Neuron (in vitro differentiated cells): ENCODE results near the gene G6PD.

ENCODE experiments used
- H2AFZ ChIP-seq: one replicate; pipeline ENCODE4 v1.6.1; 2013; ENCODE audit warnings: low read depth, mild to moderate bottlenecking, inconsistent platforms, low read length, moderate library complexity
- H3K27me3 ChIP-seq: one replicate; pipeline ENCODE4 v1.6.1; 2013; ENCODE audit warnings: low read length; ENCODE audit not compliant: insufficient read depth
- H3K36me3 ChIP-seq: one replicate; pipeline ENCODE4 v1.6.1; 2013; ENCODE audit warnings: low read length; ENCODE audit not compliant: insufficient read depth
- H3K4me1 ChIP-seq: one replicate; pipeline ENCODE4 v1.6.1; 2013; ENCODE audit warnings: low read length; ENCODE audit not compliant: insufficient read depth
- H3K4me3 ChIP-seq: 2 replicates; pipeline ENCODE4 v1.5.1; 2013; ENCODE audit warnings: mild to moderate bottlenecking, low read length, moderate library complexity
- H3K9me3 ChIP-seq: one replicate; pipeline ENCODE4 v1.6.1; 2013; ENCODE audit warnings: low read length

G6PD gene

DNA sequence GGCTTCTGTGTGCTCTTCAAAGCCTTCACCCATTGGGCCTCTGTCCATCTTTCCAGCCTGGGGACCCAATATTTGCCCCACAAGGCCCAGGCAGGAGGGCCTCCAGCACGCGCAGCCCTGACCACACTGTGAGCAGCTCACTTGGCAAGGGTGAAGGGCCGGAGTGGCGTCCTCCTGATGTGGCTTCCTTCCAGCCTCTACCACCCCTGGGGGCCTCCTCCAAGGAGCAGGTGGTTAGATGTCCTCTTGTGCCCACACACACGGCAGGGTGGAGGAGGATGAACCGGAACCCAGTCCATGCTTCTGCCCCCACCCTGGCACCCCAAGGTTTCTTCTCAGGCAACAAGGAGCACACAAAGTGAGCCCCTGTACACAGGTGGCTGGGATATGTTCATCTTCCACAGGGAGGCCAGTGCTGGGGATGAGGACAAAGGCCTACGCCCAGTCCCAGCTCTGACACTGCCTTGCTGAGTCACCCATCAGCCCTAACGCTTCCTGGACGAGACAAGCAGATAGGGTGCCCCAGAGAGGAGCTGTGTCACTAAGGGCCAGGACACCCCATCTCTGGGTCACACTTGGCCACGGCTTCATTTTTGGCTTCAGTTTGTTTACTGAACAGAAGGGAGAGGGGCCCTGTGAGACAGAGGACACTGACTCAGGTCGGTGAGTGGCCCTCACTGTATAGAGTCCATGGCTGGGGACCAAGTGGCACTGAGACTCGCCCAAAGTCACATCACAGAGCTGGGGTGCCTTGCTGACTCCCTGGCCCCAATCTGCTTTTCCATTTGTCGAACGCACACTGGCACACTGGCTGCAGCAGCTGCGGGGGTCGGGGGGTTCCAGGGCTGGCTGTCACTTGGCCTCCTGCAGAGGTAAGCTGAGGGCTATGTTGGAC lies 62.1 kb downstream of the G6PD start:
- Histone ChIP-seq H3K36me3 (no peaks in the 10 kb centered on the region), H2AFZ (no peak overlapping the region), H3K4me1 (peaks cover 2% of the 10 kb centered on the region), H3K27me3 (no peaks in the 10 kb centered on the region), H3K4me3 (no peak overlapping the region), H3K9me3 (no peaks in the 10 kb centered on the region)

DNA sequence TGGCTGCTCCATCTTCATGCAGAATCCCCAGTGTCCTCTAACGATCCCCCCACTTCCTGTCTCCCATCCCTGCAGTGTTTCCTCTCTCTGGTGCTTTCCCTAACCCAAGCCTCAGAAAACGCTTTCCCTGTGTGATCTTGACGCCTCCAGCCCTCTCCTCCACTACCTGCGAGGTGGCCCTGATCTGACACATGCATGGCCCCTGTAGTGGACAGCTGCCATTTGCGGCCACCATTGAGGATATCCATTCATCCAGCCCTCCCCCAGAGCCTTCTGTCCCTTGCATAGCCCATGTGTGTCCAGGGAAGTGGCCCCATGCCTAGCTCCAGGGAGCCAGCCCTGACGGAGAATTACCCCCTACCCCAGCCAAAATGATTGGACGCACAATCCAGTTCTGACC lies 63.3 kb downstream of the G6PD start:
- Histone ChIP-seq H3K9me3 (no peaks in the 10 kb centered on the region), H2AFZ (no peak overlapping the region), H3K4me1 (no peaks in the 10 kb centered on the region), H3K4me3 (no peak overlapping the region), H3K27me3 (no peaks in the 10 kb centered on the region), H3K36me3 (no peaks in the 10 kb centered on the region)

DNA sequence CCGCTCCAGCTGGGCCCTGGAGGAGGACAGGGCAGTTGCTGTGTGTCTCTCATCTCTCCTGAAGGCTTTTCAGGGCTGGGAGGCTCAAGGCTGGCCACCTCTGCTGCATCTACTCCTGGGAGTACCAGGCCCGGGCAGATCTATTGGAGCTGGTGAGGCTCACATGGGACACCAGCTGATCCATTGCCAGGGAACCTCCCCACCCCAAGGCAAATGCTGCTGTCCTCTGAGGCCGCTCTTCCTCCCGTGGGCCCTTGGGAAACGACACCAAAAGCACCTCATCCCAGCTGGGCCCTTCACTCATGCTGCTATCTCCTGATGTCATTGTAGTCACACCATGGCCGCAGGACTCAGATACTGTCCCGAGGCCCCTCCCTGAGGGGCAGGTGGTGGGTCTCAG lies 63.9 kb downstream of the G6PD start:
- Histone ChIP-seq H3K4me3 (no peak overlapping the region), H3K36me3 (no peaks in the 10 kb centered on the region), H3K4me1 (peaks cover 5% of the 10 kb centered on the region), H3K27me3 (no peaks in the 10 kb centered on the region), H2AFZ (no peak overlapping the region), H3K9me3 (no peaks in the 10 kb centered on the region)

DNA sequence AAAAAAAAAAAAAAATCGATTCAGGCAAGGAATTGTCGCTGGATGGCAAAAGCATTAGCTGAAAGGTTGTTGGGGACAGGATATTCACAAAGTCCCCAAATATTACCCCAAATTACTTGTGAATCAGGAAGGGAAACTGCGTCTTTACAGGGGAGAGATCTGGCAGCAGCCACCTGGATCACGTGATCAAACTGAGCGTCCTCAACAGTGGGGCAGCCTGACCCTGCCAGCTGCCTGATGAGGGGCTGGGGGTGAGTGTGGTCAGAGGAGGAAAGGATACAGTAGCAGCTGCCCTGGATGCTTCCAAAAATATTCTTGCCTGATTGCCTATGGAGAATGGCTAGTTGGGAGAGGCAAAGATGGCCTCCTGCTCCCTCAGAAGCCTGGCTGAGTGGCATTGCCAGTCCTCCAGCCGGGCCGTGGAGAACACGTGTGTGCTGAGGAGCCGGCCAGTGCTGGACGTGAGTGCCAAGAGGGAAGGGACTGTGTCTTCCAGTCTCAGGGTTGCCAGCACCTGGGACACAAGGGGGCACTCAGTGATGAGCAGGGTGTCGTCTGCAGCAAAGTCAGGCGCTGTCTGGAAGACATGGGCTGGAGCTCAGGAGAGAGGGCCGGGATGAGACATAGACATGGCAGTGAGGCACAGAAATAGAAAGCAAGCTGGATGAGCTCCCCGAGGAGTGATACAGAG lies 64.6 kb downstream of the G6PD start:
- Histone ChIP-seq H3K4me3 (no peak overlapping the region), H3K36me3 (no peaks in the 10 kb centered on the region), H3K4me1 (peaks cover 6% of the 10 kb centered on the region), H3K9me3 (no peaks in the 10 kb centered on the region), H2AFZ (no peak overlapping the region), H3K27me3 (no peaks in the 10 kb centered on the region)
